CD14-positive monocyte (primary cell): ENCODE data around the gene UBL4B. TPM values are rescaled to one million over a fixed set of nuclear protein-coding genes. Genes with fewer than 3 reads are reported as not detected.
"Not testable (repeated sequence)": the region's sequence is repeated elsewhere in the genome, so short reads cannot be mapped to it uniquely, and the experiment has no call there.

ENCODE experiments used
- DNase-seq, 3 donors: peaks; one replicate each; pipeline ENCODE4 v3.0.0-alpha.2; 2011 to 2022
- H2AFZ ChIP-seq: 2 replicates; pipeline ENCODE4 v1.6.0; 2012; ENCODE audit warnings: mild to moderate bottlenecking, low read depth, low read length, inconsistent platforms; ENCODE audit not compliant: insufficient read depth, poor library complexity, severe bottlenecking
- H3K27ac ChIP-seq, 2 donors: 1 replicate in 1 of 2; 2 replicates in 1 of 2; pipeline ENCODE4 v1.5.1; 2012 to 2013; ENCODE audit warnings: low read length in 2 of 2, control low read depth in 1 of 2, inconsistent platforms in 1 of 2, low read depth in 1 of 2, mild to moderate bottlenecking in 1 of 2
- H3K27me3 ChIP-seq, 2 donors: one replicate each; pipeline versions ENCODE4 v1.6.0 to v1.6.1; 2011 to 2013; ENCODE audit warnings: low read length in 2 of 2; ENCODE audit not compliant: control insufficient read depth in 2 of 2, insufficient read depth in 2 of 2
- H3K36me3 ChIP-seq, 2 donors: replicated peaks in 1 of 2; 1 replicate in 1 of 2; 2 replicates in 1 of 2; pipeline versions ENCODE4 v1.5.1 to v1.6.1; 2012 to 2013; ENCODE audit warnings: low read length in 2 of 2, control low read depth in 1 of 2, inconsistent platforms in 1 of 2, mild to moderate bottlenecking in 1 of 2; ENCODE audit not compliant: insufficient read depth in 2 of 2, control insufficient read depth in 1 of 2
- H3K4me1 ChIP-seq, 2 donors: 1 replicate in 1 of 2; 2 replicates in 1 of 2; pipeline versions ENCODE4 v1.5.1 to v1.6.1; 2012 to 2013; ENCODE audit warnings: low read length in 2 of 2, control low read depth in 1 of 2, inconsistent platforms in 1 of 2, mild to moderate bottlenecking in 1 of 2, moderate library complexity in 1 of 2; ENCODE audit not compliant: insufficient read depth in 2 of 2, control insufficient read depth in 1 of 2
- H3K4me2 ChIP-seq: replicated peaks from 2 replicates; pipeline ENCODE3; 2012; ENCODE audit warnings: low read length, moderate library complexity, mild to moderate bottlenecking; ENCODE audit not compliant: poor library complexity, severe bottlenecking; ENCODE audit errors: extremely low read depth
- H3K4me3 ChIP-seq, 3 experiments: fragments of 200-600 bp in 1 of 3; sonication (generic) in 1 of 3; replicated peaks in 1 of 3; 1 replicate in 2 of 3; 2 replicates in 1 of 3; pipeline ENCODE4 v1.5.1; 2011 to 2013; ENCODE audit warnings: low read length in 3 of 3, mild to moderate bottlenecking in 3 of 3, control low read depth in 2 of 3, low read depth in 2 of 3, inconsistent platforms in 1 of 3, moderate library complexity in 1 of 3
- H3K79me2 ChIP-seq: 2 replicates; pipeline ENCODE4 v1.6.0; 2012; ENCODE audit warnings: mild to moderate bottlenecking, control low read depth, inconsistent platforms, low read length, moderate library complexity; ENCODE audit not compliant: insufficient read depth
- H3K9ac ChIP-seq: 2 replicates; pipeline ENCODE4 v1.6.0; 2017; ENCODE audit warnings: low read length, mild to moderate bottlenecking; ENCODE audit not compliant: insufficient read depth, poor library complexity, severe bottlenecking
- H3K9me3 ChIP-seq, 2 donors: replicated peaks in 1 of 2; 1 replicate in 1 of 2; 2 replicates in 1 of 2; pipeline versions ENCODE4 v1.5.1 to v1.6.1; 2012 to 2013; ENCODE audit warnings: low read length in 2 of 2, control low read depth in 1 of 2; ENCODE audit not compliant: control insufficient read depth in 1 of 2, insufficient read depth in 1 of 2
- H4K20me1 ChIP-seq: 2 replicates; pipeline ENCODE4 v1.6.0; 2012; ENCODE audit warnings: mild to moderate bottlenecking, low read length, control low read depth, moderate library complexity; ENCODE audit not compliant: insufficient read depth
- H3K27ac Mint-ChIP-seq, 7 donors: one replicate each; pipeline ENCODE4 v1.8.0; 2020; ENCODE audit warnings: mild to moderate bottlenecking in 7 of 7, mixed read lengths in 7 of 7, moderate library complexity in 6 of 7, inconsistent platforms in 2 of 7
- H3K27me3 Mint-ChIP-seq, 3 donors: one replicate each; pipeline ENCODE4 v1.8.0; 2021 to 2022; ENCODE audit warnings: low read depth in 3 of 3, mild to moderate bottlenecking in 3 of 3, mixed read lengths in 3 of 3, moderate library complexity in 3 of 3, inconsistent platforms in 1 of 3
- H3K36me3 Mint-ChIP-seq, 2 donors: one replicate each; pipeline ENCODE4 v1.8.0; 2020; ENCODE audit warnings: mixed read lengths in 2 of 2, inconsistent platforms in 1 of 2, mild to moderate bottlenecking in 1 of 2
- H3K4me1 Mint-ChIP-seq: one replicate; pipeline ENCODE4 v1.8.0; 2020; ENCODE audit warnings: mild to moderate bottlenecking, mixed read lengths
- H3K4me3 Mint-ChIP-seq, 2 donors: one replicate each; pipeline ENCODE4 v1.8.0; 2020; ENCODE audit warnings: mild to moderate bottlenecking in 2 of 2, mixed read lengths in 2 of 2, moderate library complexity in 1 of 2
- H3K9me3 Mint-ChIP-seq, 7 donors: one replicate each; pipeline ENCODE4 v1.8.0; 2020 to 2022; ENCODE audit warnings: mixed read lengths in 7 of 7, mild to moderate bottlenecking in 6 of 7, moderate library complexity in 6 of 7, inconsistent platforms in 2 of 7
- WGBS: methylation state at CpG from one replicate; pipeline ENCODE4 v1.1.5; 2013; ENCODE audit warnings: missing lambda C conversion rate; ENCODE audit not compliant: insufficient coverage; 5-methylcytosine and 5-hydroxymethylcytosine counted together
- intact Hi-C, 2 donors: fragments of 100-400 bp; cut with micrococcal nuclease; formaldehyde crosslinking; loops; one replicate each; pipeline versions ENCODE4 v1.15.0 to v1.15.1; 2023
- polyA plus RNA-seq, 3 donors: library from polyadenylated mRNA; depleted of rRNA in 1 of 3; unstranded in 2 of 3; stranded (reverse) in 1 of 3; fragments of 300-500 nt in 2 of 3; fragments of >200 nt in 1 of 3; fragmentation: Illumina TruSeq in 2 of 3; gene quantifications; 1 replicate in 2 of 3; 2 replicates in 1 of 3; pipeline ENCODE4 v1.2.3, GENCODE V29; 2012 to 2021
- TF ChIP-seq, protein P1 (sequence below): fragments of 200-600 bp; IDR thresholded peaks from one replicate; pipeline ENCODE4 v1.8.0; 2022; ENCODE audit warnings: antibody characterized with exemption, mild to moderate bottlenecking

The UBL4B gene
- polyA plus RNA-seq, 3 donors: not detected

DNA sequence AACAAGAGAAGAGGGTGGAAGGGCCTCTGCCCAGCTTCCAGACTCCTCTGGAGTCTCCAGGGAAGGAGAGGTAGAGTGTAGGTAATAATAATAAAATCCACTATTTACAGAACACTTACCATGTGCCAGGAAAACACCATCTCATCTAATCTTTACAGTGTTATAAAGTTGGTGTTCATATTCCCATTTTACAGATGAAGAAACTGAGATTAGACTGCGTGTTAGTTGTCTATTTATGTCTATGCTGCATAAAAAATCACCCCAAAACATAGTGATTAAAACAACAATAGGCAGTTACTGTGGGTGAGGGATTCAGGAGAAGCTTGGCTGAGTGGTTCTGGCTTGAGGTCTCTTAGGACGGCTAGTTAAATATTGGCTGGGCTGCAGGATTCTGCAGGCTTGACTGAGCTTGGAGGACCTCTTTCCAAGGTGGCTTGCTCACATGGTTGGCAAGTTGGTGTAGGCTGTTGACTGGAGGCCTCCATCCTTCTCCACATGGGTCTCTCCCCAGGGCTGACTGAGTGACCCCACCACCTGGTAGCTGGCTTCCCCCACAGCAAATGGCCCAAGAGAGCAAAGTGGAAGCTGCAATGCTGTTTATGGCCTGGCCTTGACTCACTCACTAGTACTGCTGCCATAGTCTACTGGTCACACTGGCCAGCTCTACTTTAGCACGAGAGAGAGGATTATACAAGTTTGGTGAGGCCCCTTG, 35.3 kb upstream of the UBL4B start:
- intact Hi-C loops: no loop called here
- Mint-ChIP-seq H3K27me3 (peaks cover 30 to 35% (median 31%) of the 10 kb centered on the region in 3 donors), H3K9me3 (peaks cover 0 to 2% (median 0%) of the 10 kb centered on the region in 7 donors), H3K27ac (no peak overlapping the region), H3K36me3 (peaks cover 0 to 4% of the 10 kb centered on the region in 2 donors), H3K4me1 (peaks cover 8% of the 10 kb centered on the region), H3K4me3 (no peak overlapping the region)
- Histone ChIP-seq H3K9ac (no peak overlapping the region), H3K9me3 (peaks cover 0 to 2% of the 10 kb centered on the region in 2 donors), H3K36me3 (no peaks in the 10 kb centered on the region), H3K4me3 (no peak overlapping the region), H2AFZ (no peak overlapping the region), H3K27me3 (peaks cover 10 to 24% of the 10 kb centered on the region in 2 donors), H3K79me2 (no peaks in the 10 kb centered on the region), H3K27ac (no peak overlapping the region), H4K20me1 (no peaks in the 10 kb centered on the region), H3K4me1 (no peaks in the 10 kb centered on the region), H3K4me2 (no peak overlapping the region)
- TF ChIP-seq, protein P1, sequence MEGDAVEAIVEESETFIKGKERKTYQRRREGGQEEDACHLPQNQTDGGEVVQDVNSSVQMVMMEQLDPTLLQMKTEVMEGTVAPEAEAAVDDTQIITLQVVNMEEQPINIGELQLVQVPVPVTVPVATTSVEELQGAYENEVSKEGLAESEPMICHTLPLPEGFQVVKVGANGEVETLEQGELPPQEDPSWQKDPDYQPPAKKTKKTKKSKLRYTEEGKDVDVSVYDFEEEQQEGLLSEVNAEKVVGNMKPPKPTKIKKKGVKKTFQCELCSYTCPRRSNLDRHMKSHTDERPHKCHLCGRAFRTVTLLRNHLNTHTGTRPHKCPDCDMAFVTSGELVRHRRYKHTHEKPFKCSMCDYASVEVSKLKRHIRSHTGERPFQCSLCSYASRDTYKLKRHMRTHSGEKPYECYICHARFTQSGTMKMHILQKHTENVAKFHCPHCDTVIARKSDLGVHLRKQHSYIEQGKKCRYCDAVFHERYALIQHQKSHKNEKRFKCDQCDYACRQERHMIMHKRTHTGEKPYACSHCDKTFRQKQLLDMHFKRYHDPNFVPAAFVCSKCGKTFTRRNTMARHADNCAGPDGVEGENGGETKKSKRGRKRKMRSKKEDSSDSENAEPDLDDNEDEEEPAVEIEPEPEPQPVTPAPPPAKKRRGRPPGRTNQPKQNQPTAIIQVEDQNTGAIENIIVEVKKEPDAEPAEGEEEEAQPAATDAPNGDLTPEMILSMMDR: no peak
- no peak for DNase-seq
- 60% methylated on average over 1 of the region's 3 CpGs for WGBS

DNA sequence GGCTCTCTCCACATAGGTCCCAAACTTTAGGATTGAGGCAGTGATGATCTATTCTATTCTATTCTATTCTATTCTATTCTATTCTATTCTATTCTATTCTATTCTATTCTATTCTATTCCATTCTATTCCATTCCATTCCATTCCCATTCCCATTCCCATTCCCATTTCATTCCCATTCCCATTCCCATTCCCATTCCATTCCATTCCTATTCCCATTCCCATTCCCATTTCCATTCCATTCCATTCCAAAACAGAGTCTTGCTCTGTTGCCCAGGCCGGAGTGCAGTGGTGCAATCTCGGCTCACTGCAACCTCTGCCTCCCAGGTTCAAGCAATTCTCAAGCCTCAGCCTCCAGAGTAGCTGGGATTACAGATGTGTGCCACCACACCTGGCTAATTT, 32.2 kb upstream of the UBL4B start:
- intact Hi-C loops: not testable (repeated sequence)

More for the DNA sequence above, 32.2 kb upstream of the UBL4B start:
- not testable (repeated sequence) for DNase-seq, H3K36me3 ChIP-seq, H3K36me3 Mint-ChIP-seq, H3K4me2 ChIP-seq, H3K79me2 ChIP-seq, H3K27ac Mint-ChIP-seq, H3K9me3 ChIP-seq, H2AFZ ChIP-seq, H3K4me3 ChIP-seq, H4K20me1 ChIP-seq, H3K9ac ChIP-seq, H3K27ac ChIP-seq
- 94% methylated on average over 2 of the region's 2 CpGs for WGBS
- Histone ChIP-seq H3K27me3 (peaks cover 17 to 39% of the 10 kb centered on the region in 2 donors), H3K4me1 (peaks cover 15 to 21% of the 10 kb centered on the region in 2 donors)
- H3K4me1 Mint-ChIP-seq: peaks cover 22% of the 10 kb centered on the region
- H3K27me3 Mint-ChIP-seq: peaks cover 44 to 49% (median 44%) of the 10 kb centered on the region in 3 donors
- H3K9me3 Mint-ChIP-seq: peaks cover 0 to 12% (median 2%) of the 10 kb centered on the region in 7 donors
- H3K4me3 Mint-ChIP-seq: peak overlapping the region in 1 of 2 donors; percentile 59
